ENCODE measurements around the gene NOTCH1.

NOTCH1 gene

DNA sequence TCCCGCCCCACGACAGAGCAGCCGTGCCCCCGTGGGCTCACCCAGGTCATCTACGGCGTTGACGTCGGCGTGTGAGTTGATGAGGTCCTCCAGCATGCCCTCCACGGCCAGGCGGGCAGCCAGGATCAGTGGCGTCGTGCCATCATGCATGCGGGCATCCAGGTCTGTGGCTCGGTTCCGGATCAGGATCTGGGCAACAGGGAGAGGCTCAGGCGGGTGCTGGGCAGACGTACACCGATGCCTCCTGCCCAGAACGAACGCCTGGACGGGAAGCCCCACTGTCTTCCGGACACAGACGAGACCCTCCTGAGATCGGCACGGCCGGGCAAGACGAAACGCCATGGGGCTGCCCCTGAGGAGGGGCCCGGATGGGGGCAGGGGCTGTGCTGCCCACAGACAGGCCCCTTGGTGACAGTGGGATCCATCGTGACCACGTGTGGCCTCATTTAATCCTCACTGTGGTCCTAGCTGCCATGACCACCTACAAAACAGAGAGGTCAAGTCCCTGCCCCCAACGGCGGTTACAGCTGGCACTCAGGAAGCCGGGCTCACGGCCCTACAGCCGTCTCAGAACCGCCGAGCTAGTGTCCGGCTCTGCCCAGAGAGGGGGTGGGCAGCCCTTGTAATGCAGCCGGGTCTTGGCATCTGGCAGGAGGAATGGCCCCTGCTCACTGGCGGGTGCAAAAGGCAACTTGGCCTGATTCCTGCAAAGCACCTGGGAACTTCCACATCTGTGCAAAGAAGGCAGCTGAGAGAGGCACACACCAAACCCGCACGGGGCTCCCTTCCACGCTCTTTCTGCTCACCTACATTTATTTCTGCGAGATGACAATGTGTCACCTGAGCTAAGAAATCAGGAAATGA lies 46.5 kb downstream of the NOTCH1 start:
- no peak for DNase-seq

DNA sequence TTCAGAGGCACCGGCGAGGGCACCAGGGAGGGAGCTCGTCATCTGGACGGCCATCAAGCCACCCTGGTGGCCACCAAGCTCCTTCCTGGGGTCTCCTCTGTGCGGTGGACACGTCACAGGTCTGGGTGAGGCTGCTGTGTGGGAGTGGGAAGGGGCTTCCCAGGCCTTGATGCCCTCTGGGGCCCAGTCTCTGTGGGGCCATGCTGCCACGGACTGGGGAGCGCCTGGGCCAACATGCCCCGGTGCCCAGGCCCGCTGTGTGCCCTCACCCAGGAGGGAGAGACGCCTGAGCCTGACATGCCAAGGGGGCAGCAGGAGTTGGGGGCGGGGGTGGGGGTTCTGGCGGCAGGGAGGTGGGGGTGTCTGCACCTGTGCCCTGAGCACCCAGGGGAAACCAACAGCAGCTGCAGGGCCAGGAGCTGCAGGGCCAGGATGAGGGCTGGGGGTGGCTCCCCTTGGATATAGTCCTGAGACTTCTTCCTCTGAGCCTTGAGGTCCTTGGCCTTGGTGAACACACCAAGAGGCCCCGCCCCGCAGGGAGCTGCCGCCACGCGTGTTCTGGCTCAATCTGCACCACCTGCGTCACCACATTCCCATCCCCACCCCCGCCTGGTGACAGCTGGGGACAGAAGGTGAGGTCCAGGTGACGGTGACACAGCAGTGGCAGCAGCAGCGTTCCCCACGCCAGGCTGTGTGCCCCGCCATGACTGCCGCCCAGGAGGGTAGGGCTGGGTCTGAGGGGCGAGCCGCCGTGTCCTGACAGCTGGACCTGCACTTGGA lies 47.7 kb downstream of the NOTCH1 start:
- no peak for DNase-seq

DNA sequence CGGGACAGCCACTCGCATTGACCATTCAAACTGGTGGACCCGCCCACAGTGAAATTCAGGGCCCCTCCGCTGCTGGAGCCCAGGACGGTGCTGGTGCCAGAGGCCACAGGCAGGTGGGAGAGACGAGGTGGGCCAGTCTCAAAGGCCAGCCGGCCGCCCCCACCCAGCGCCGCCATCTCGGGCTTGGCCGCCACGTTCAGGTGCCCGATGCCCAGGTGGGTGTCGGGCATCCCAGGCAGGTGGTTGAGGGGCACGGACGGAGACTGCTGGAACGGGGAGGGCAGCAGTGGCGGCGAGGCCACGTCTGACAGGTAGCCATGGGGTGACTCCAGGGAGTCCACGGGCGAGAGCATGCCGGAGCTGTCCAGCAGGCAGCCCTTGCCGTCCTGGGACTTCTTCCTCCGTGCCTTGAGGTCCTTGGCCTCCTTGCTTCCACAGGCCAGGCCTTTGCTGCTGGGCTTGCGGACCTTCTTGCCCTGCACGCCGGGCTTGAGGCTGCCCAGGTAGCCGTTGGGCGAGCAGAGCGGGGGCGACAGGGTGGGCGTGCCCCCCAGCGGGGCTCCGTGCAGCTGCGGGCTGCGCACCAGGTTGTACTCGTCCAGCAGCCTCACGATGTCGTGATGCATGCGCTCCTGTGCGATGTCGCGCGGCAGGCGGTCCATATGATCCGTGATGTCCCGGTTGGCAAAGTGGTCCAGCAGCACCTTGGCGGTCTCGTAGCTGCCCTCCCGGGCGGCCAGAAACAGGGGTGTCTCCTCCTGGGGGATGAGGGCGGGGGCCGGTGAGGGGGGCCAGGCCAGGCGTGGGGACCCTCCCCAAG lies 48.8 kb downstream of the NOTCH1 start:
- no peak for DNase-seq

GRCh38 chr9:136496181-136496580 lies 49.7 kb downstream of the NOTCH1 start:
- DNase-seq = no peak

DNA sequence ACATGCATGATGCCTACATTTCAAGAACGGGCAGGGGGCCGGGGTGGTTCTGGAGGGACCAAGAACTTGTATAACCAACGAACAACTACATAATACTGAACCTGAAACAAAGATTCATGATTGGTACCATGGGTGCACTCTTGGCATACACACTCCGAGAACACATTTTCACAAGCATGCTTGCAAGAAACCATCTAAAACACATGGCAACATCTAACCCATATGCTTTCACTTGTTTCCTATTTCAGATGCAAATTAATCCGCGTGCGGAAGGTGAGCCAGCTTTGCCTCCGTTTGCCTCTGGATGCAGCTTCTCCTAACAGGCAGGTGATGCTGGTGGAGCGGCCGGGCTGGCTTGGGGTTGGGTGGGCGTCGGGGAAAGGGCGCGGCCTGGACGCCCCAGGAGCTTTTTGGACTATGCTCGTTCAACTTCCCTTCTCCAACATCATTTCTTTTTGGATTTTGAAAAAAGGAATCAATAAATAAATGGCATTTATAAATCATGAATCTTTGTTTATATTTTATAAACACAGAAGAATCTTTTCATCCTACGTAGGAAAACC lies 50.5 kb downstream of the NOTCH1 start:
- DNase-seq = no peak

GRCh38 chr9:136494531-136495215 lies 51.2 kb downstream of the NOTCH1 start:
- no peak for DNase-seq

GRCh38 chr9:136494012-136494411 lies 51.8 kb downstream of the NOTCH1 start:
- no peak for DNase-seq

DNA sequence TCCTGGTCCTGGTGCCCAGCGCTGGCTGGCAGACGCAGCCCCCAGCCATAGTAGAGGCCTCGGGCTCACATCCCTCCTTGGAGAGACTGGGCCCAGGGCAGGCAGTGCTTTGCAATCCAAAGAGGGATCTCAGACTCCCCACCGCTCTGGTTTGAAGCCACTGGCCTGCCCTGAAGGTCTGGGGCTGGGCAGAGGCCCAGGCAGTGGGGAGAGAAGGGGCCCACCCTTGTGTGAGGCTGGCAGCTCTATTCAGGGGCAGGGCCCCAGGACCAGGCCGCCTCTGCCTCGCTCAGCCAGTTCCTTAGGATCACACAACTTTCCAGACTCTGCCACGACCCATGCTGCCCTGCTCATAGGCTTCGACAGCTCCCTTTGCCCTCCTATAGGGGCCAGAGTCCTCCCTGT lies 52.3 kb downstream of the NOTCH1 start:
- DNase-seq = no peak

DNA sequence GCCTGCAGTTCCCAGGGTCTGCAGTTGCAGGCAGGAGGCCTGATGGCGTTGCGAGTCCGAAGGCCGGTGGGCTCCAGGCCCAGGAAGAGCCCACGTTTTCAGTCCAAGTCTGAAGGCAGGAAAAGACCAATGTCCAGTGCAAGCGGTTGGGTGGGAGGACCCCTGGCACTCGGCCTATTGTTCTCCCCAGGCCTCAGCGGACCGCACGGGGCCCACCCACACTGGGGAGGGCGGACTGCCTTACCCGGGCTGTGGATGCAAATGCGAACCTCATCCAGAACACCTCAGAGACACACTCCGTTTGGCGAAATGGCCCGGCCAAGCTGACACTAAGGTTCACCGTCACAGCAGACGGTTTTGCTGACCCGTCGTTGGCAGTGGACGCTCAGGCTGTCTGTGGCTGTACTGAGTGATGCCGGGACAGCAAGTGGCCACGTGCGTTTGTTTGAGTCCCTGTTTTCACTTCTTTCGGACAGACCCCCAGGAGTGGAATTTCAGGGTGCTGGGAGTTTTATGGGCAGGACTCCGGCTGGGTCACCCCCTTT lies 52.8 kb downstream of the NOTCH1 start:
- DNase-seq = no peak

DNA sequence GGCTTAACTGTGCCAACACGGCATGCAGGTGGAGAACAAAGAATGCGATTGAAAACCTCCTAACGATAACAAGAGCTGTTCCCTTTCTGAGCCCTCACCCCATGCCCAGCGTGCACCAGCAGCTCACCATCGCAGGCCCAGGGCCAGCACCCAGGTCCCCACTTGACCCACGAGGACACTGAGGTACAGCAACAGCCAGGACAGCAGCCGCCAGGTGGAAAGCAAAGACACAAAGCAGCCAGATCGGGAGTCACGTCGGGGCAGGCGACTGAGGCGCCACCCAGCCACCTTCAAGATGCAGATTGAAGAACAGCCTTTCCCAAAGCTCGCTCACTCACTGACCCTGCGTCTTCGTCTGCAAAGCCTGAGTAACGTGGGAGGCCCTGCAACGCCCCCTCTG lies 56.1 kb downstream of the NOTCH1 start:
- no peak for DNase-seq

- peak; percentile 91 for DNase-seq
Observed at GRCh38 chr9:136488247-136489214, 57.3 kb downstream of the NOTCH1 start.

DNA sequence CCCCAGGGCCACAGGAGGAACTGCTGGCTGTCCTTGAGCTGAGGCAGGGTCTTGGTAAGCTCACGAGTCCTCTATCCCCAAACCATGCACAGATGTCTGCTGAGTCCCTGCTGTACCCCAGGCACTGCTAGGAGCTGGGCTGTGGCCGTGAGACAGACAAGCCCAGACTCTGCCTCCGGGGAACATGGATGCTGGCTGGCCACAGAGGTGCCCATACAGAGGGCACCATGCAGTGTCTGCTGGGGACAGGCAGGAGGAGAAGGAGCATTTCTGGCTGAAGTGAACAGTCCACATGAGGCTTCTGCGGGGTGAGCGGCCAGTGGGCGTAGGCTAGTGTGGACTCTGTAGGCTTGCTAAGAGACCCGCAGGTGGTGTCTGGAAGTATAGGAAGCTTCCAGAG lies 58.2 kb downstream of the NOTCH1 start:
- no peak for DNase-seq

- DNase-seq = no peak
Observed at GRCh38 chr9:136486823-136487620, 58.8 kb downstream of the NOTCH1 start.

- no peak for DNase-seq
Observed at GRCh38 chr9:136486131-136486530, 59.7 kb downstream of the NOTCH1 start.

GRCh38 chr9:136485049-136486045 lies 60.5 kb downstream of the NOTCH1 start:
- peak; percentile 93 for DNase-seq

GRCh38 chr9:136484153-136485048 lies 61.4 kb downstream of the NOTCH1 start:
- no peak for DNase-seq

GRCh38 chr9:136483589-136484152 lies 62.2 kb downstream of the NOTCH1 start:
- DNase-seq = peak; percentile 98
